ENCODE data around the gene SMIM27. TPM values are rescaled to one million over a fixed set of nuclear protein-coding genes. Genes with fewer than 3 reads are reported as not detected.
"Not testable (repeated sequence)": the region's sequence is repeated elsewhere in the genome, so short reads cannot be mapped to it uniquely, and the experiment has no call there.

The SMIM27 gene
- total RNA-seq, 2 experiments from 2014 or later, result 30.4 to 34.9 TPM

DNA sequence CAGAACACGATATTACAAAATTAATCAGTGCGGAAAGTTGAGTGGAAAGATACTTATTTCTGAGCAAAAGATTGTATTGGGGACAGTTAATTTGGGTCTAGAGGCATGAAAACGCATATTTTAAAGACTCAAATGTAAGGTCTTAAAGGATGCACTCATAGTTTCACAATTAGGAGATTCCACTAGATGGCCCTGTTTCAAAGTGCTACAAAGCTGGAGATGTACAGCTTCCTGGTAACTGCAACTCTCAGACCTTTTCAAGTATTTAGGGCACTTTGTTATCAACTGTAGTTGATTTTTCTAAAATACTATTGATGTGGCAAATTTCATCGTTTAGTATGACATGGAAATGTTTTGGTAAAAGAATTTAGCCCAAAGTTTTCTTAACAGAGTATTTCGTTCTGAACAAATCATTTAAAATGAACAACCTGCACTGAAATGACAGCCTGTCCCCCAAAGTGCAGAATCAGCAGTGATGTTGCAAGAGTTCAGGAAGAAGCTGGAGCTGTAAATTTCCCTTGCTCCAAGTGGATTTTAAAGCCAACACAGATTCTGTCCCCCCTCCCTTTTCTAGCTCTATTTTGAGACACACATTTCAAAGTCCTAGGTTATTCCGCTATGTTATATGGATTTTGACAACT lies 37.1 kb downstream of the SMIM27 start:
- Mint-ChIP-seq H3K4me3 (no peak overlapping the region), H3K27ac (no peak overlapping the region), H3K9me3 (no peaks in the 10 kb centered on the region), H3K36me3 (no peaks in the 10 kb centered on the region), H3K4me1 (no peaks in the 10 kb centered on the region), H3K27me3 (peaks cover 21% of the 10 kb centered on the region)
- no peak for DNase-seq
- ATAC-seq (ENCODE audit: low read depth), result peak; percentile 68
- POLR2A ChIA-PET, result no interaction called here

DNA sequence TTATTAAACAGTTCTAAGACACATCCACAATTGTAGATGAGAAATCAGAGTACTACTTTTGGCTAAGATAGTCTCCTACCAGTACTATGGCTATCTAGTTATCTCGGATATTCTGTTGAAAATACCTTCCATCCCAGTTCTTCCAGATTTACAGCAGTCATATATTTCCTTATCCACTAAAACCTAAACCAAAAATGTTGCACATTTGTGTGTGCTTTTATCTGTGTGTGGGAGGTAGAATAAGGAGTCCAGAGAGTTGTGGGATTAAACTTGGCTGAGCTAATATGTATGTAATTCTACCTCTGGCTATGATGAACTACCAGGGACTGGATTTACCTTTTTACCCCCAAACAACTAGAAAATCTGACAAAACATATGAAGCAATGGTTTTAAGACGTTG lies 38.3 kb downstream of the SMIM27 start:
- Mint-ChIP-seq H3K9me3 (no peaks in the 10 kb centered on the region), H3K27ac (no peak overlapping the region), H3K36me3 (no peaks in the 10 kb centered on the region), H3K4me3 (no peak overlapping the region), H3K4me1 (no peaks in the 10 kb centered on the region), H3K27me3 (peaks cover 16% of the 10 kb centered on the region)
- POLR2A ChIA-PET, result no interaction called here
- ATAC-seq (ENCODE audit: low read depth), result no peak
- DNase-seq, result no peak

DNA sequence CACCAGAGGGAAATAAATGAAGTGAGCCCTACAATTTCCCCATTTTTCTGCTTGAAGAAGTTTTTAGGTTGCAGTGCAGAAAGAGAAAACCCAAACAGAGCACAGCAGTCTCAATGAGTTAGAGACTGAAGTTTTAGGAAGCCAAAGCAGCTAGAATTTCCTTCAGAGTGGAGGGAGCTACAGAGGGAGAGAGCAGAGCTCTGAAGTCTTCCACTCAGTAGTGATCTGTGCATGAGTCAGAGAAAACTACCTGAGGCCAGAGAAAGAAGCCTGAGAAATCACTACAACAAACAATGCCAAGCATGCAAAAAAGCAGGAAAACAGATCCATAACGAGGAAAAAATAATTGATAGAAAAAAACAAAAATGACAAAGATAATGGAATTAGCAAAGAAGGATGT lies 38.8 kb downstream of the SMIM27 start:
- no peak for DNase-seq

DNA sequence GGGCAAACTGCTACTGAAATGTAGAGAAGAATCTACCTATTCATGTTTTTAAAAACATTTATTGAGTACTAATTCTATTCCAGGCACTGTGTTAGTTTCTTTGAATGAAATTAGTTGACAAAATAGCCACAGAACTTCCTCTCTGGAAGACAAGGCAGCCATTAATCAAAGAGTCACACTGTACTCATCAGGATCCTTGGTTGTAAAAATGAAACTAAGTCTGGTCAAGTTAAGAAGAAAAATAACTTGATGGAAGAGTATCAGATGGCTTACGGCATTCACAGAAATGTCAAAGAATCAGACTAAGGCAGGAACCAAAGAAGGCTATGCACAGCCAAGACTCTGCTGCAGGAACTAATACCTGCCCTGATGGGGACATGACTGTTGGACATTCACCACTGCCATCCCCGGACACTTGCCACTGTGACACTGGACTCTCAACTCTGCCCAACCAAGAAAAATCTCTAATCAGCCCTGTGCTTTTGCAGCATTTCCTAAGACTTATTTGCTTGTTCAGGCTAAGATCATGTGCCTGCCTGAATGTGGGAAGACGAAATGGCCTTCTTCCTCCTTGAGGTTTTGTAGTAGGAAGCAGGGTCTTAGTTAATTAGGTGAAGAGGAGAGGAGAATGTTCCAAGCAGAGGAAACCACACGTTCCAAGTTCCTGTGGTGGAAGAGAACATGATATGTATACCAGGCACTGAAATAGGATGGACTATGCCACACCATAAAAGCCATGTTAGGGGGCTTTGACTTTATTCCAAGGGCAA lies 44.2 kb downstream of the SMIM27 start:
- Mint-ChIP-seq H3K9me3 (peaks cover 3% of the 10 kb centered on the region), H3K4me3 (no peak overlapping the region), H3K36me3 (no peaks in the 10 kb centered on the region), H3K27ac (no peak overlapping the region), H3K27me3 (peaks cover 24% of the 10 kb centered on the region), H3K4me1 (peaks cover 2% of the 10 kb centered on the region)
- ATAC-seq (ENCODE audit: low read depth) (no peak), DNase-seq (no peak)
- POLR2A ChIA-PET, result no interaction called here

More for the DNA sequence above, 38.8 kb downstream of the SMIM27 start:
- no peak overlapping the region for H3K27ac Mint-ChIP-seq
- H3K4me1 Mint-ChIP-seq, result peaks cover 2% of the 10 kb centered on the region
- H3K27me3 Mint-ChIP-seq, result peaks cover 14% of the 10 kb centered on the region
- H3K9me3 Mint-ChIP-seq, result no peaks in the 10 kb centered on the region
- POLR2A ChIA-PET, result no interaction called here
- H3K36me3 Mint-ChIP-seq, result no peaks in the 10 kb centered on the region
- no peak for ATAC-seq (ENCODE audit: low read depth)
- H3K4me3 Mint-ChIP-seq, result no peak overlapping the region

DNA sequence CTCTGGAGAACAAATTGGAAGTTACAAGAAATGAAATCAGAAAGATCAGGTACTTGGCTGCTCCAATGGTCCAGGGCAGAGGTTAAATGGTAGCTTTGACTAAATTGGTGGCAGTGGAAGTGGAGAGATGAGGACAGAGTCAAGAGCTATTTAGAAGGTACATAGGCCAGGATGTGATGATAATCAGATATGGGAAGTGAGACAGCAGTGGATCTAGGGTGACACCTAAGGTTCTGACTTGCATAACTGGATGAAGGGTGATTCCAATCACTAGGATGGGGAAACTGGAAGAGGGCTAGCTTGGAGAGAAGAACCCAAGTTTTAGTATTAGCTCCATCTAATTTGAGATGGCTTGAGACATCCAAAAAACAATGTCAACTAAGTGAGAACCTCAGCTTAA lies 44.8 kb downstream of the SMIM27 start:
- Mint-ChIP-seq H3K9me3 (peaks cover 3% of the 10 kb centered on the region), H3K27me3 (peaks cover 24% of the 10 kb centered on the region), H3K4me1 (peaks cover 2% of the 10 kb centered on the region), H3K4me3 (no peak overlapping the region), H3K36me3 (no peaks in the 10 kb centered on the region), H3K27ac (no peak overlapping the region)
- ATAC-seq (ENCODE audit: low read depth) (no peak), DNase-seq (no peak)
- POLR2A ChIA-PET, result no interaction called here

DNA sequence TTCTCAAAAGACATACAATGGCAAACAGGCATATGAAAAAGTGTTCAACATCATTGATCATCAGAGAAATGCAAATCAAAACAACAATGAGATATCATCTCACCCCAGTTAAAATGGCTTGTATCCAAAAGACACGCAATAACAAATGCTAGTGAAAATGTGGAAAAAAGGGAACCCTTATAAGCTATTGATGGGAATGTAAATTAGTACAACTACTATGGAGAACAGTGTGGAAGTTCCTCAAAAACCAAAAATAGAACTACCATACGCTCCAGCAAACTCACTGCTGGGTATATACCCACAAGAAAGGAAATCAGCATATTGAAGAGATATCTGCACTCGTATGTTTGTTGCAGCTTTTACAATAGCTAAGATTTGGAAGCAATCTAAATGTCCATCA lies 46.9 kb downstream of the SMIM27 start:
- H3K36me3 Mint-ChIP-seq; DNase-seq; H3K4me3 Mint-ChIP-seq; H3K9me3 Mint-ChIP-seq; POLR2A ChIA-PET; ATAC-seq (ENCODE audit: low read depth); H3K27ac Mint-ChIP-seq; H3K4me1 Mint-ChIP-seq: not testable (repeated sequence)
- peaks cover 18% of the 10 kb centered on the region for H3K27me3 Mint-ChIP-seq

Other genes starting within 250 kb of the SMIM27 start
- gene ACO1, start 167.7 kb upstream of the SMIM27 start, total RNA-seq, result 1 to 10 TPM; 8.5 to 9.1 TPM
- gene RIGI, start 26.1 kb upstream of the SMIM27 start, total RNA-seq, result 10 to 100 TPM; 27.8 to 30.0 TPM
- gene TOPORS, start 259 bp downstream of the SMIM27 start, total RNA-seq, result 10 to 100 TPM; 17.2 to 18.1 TPM
- gene NDUFB6, start 20.8 kb downstream of the SMIM27 start, total RNA-seq, result 10 to 100 TPM; 40.1 to 41.5 TPM
- under 1 TPM; 0.06 to 0.08 TPM for gene TAF1L, start 83.3 kb downstream of the SMIM27 start, total RNA-seq
- not detected for gene TMEM215, start 231.2 kb downstream of the SMIM27 start, total RNA-seq